ENCODE data around the gene RIMS4.

RIMS4 gene

DNA sequence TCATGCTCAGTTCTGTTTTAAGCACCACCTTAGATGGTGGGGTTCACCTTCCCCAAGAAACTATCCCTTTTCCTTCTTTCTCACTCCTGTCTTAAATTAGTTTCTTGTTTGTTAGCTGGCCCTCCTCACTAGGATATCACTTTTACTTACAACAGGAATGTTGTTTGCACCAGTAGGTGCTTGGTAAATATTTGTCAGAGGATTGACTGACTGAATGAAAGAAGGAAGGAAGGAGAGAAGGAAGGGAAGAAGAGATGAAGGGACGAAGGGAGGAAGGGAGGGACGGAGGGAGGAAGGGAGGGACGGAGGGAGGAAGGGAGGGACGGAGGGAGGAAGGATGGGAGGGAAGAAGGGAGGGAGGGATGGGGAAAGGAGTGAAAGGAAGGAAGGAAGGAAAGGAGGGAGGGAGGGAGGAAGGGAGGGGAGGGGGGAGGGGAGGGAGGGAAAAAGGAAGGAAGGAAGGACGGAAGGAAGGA, 65.2 kb downstream of the RIMS4 start:
- DNase-seq, result no peak
- no peak overlapping the region for H3K4ac ChIP-seq (ENCODE audit: low read depth, low read length)
- no peak overlapping the region for H3K18ac ChIP-seq (ENCODE audit: low read length)
- H3K23ac ChIP-seq (ENCODE audit: low read length), result no peak overlapping the region
- no peak overlapping the region for H2AFZ ChIP-seq (ENCODE audit: insufficient read depth, low read length, poor library complexity)
- no peaks in the 10 kb centered on the region for H3K9me3 ChIP-seq (ENCODE audit: insufficient read depth, low read depth, low read length)
- H2BK12ac ChIP-seq (ENCODE audit: low read length), result no peak overlapping the region
- no peak overlapping the region for H4K8ac ChIP-seq (ENCODE audit: low read depth, low read length)
- no peaks in the 10 kb centered on the region for H3K79me1 ChIP-seq (ENCODE audit: low read length)
- WGBS (ENCODE audit: extremely low coverage, insufficient coverage, insufficient read length), result 94% methylated on average over 3 of the region's 5 CpGs
- peaks cover 22% of the 10 kb centered on the region for H3K27me3 ChIP-seq (ENCODE audit: insufficient read depth, low read length)
- H2BK120ac ChIP-seq (ENCODE audit: insufficient read depth, low read length, poor library complexity), result no peak overlapping the region
- H2AK5ac ChIP-seq (ENCODE audit: low read length), result no peak overlapping the region
- peaks cover 2 to 3% of the 10 kb centered on the region in 2 experiments for H3K4me1 ChIP-seq (ENCODE audit: control insufficient read depth in 1 of 2, insufficient read depth in 2 of 2, low read length in 2 of 2)
- H3K27ac ChIP-seq (ENCODE audit: low read depth, low read length), result no peak overlapping the region
- H3K36me3 ChIP-seq (ENCODE audit: control insufficient read depth in 1 of 2, insufficient read depth in 2 of 2, low read length in 2 of 2), result no peaks in the 10 kb centered on the region
- H3K14ac ChIP-seq (ENCODE audit: low read length), result no peak overlapping the region
- H3K9ac ChIP-seq (ENCODE audit: low read length), result no peak overlapping the region
- no peaks in the 10 kb centered on the region for H3K79me2 ChIP-seq (ENCODE audit: control insufficient read depth, insufficient read depth, low read length, poor library complexity)
- H4K91ac ChIP-seq (ENCODE audit: low read depth, low read length), result no peak overlapping the region
- no peak overlapping the region for H2BK5ac ChIP-seq (ENCODE audit: low read depth, low read length, poor library complexity)
- H3K4me2 ChIP-seq (ENCODE audit: low read length), result peak overlapping the region; percentile 69
- H3K4me3 ChIP-seq (ENCODE audit: low read depth, low read length), result no peak overlapping the region
- no peak overlapping the region for H4K12ac ChIP-seq (ENCODE audit: low read depth, low read length)

DNA sequence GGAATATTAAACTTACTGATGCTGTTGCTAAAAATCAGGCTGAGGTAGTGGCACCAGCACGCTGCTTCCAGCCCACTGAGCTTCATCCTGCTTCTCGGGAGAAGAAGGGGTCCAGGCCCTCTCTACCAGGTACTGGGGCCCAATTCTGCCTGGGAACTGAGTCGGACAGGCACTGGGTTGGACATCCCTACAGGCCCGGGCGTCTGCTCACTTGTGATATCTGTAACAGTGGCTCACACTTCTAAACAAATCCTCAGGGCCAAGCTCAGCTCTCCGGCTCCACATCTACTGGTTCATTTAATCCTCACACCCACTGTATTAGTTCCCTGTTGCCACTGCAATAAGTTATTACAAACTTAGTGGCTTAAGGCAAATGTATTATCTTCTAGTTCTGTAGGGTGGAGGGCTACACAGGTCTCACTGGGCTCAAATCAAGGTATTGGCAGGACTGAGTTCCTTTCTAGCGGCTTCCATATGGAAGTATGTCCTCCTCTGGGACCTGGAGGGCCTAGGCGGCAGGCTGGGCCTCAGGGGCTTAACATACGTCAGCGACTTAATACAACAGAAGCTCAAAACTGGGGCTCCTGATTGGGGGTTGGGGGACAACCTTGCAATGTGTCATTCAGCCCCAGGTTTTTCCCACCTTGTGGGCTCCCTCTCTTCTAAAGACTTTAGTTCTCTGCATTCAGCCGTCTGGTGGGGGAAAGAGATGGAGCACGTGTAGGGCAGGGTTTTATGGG, 66.3 kb downstream of the RIMS4 start:
- no peak overlapping the region for H4K12ac ChIP-seq (ENCODE audit: low read depth, low read length)
- no peak for DNase-seq
- no peak overlapping the region for H3K14ac ChIP-seq (ENCODE audit: low read length)
- no peak overlapping the region for H3K23ac ChIP-seq (ENCODE audit: low read length)
- H4K8ac ChIP-seq (ENCODE audit: low read depth, low read length), result no peak overlapping the region
- peaks cover 22% of the 10 kb centered on the region for H3K27me3 ChIP-seq (ENCODE audit: insufficient read depth, low read length)
- no peak overlapping the region for H3K18ac ChIP-seq (ENCODE audit: low read length)
- H4K91ac ChIP-seq (ENCODE audit: low read depth, low read length), result no peak overlapping the region
- no peak overlapping the region for H2AK5ac ChIP-seq (ENCODE audit: low read length)
- H2BK5ac ChIP-seq (ENCODE audit: low read depth, low read length, poor library complexity), result no peak overlapping the region
- H3K27ac ChIP-seq (ENCODE audit: low read depth, low read length), result no peak overlapping the region
- no peaks in the 10 kb centered on the region for H3K9me3 ChIP-seq (ENCODE audit: insufficient read depth, low read depth, low read length)
- no peak overlapping the region for H2BK12ac ChIP-seq (ENCODE audit: low read length)
- H3K79me1 ChIP-seq (ENCODE audit: low read length), result no peaks in the 10 kb centered on the region
- no peak overlapping the region for H3K4me3 ChIP-seq (ENCODE audit: low read depth, low read length)
- H3K36me3 ChIP-seq (ENCODE audit: control insufficient read depth in 1 of 2, insufficient read depth in 2 of 2, low read length in 2 of 2), result no peaks in the 10 kb centered on the region
- H2BK120ac ChIP-seq (ENCODE audit: insufficient read depth, low read length, poor library complexity), result no peak overlapping the region
- no peaks in the 10 kb centered on the region for H3K79me2 ChIP-seq (ENCODE audit: control insufficient read depth, insufficient read depth, low read length, poor library complexity)
- H3K4ac ChIP-seq (ENCODE audit: low read depth, low read length), result no peak overlapping the region
- no CpG with 5 or more reads among the region's 12 CpGs for WGBS (ENCODE audit: extremely low coverage, insufficient coverage, insufficient read length)
- H3K4me2 ChIP-seq (ENCODE audit: low read length), result peak overlapping the region; percentile 14
- no peak overlapping the region for H3K9ac ChIP-seq (ENCODE audit: low read length)
- H2AFZ ChIP-seq (ENCODE audit: insufficient read depth, low read length, poor library complexity), result no peak overlapping the region
- H3K4me1 ChIP-seq (ENCODE audit: control insufficient read depth in 1 of 2, insufficient read depth in 2 of 2, low read length in 2 of 2), result peaks cover 2 to 3% of the 10 kb centered on the region in 2 experiments

DNA sequence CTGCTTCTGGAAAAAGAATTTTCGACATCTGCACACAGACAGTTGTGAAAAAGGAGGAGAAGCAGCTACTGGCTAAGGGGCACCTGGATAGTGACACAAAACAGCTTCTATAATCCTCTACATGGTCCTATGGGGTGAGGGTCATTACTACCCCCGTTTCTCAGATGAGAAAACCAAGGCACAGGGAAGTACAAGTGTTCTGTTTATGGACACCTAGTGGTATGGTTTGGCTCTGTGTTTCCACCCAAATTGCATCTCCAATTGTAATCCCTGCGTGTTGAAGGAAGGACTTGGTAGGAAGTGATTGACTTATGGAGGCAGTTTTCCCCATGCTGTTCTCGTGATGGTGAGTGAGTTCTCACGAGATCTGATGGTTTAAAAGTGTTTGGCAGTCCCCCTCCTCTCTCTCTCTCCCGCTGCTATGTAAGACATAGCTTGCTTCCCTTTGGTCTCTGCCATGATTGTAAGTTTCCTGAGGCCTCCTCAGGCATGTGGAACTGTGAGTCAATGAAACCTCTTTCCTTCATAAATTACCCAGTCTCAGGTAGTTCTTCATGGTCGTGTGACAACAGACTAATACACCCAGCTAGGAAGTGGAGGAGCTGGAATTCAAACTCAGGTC, 67.2 kb downstream of the RIMS4 start:
- H3K79me2 ChIP-seq (ENCODE audit: control insufficient read depth, insufficient read depth, low read length, poor library complexity), result no peaks in the 10 kb centered on the region
- no peaks in the 10 kb centered on the region for H3K79me1 ChIP-seq (ENCODE audit: low read length)
- H2BK120ac ChIP-seq (ENCODE audit: insufficient read depth, low read length, poor library complexity), result no peak overlapping the region
- H2BK5ac ChIP-seq (ENCODE audit: low read depth, low read length, poor library complexity), result no peak overlapping the region
- no peak overlapping the region for H4K12ac ChIP-seq (ENCODE audit: low read depth, low read length)
- no peak overlapping the region for H3K27ac ChIP-seq (ENCODE audit: low read depth, low read length)
- DNase-seq, result no peak
- no peaks in the 10 kb centered on the region for H3K9me3 ChIP-seq (ENCODE audit: insufficient read depth, low read depth, low read length)
- peaks cover 2 to 3% of the 10 kb centered on the region in 2 experiments for H3K4me1 ChIP-seq (ENCODE audit: control insufficient read depth in 1 of 2, insufficient read depth in 2 of 2, low read length in 2 of 2)
- no CpG with 5 or more reads among the region's 7 CpGs for WGBS (ENCODE audit: extremely low coverage, insufficient coverage, insufficient read length)
- H2AFZ ChIP-seq (ENCODE audit: insufficient read depth, low read length, poor library complexity), result no peak overlapping the region
- peaks cover 22% of the 10 kb centered on the region for H3K27me3 ChIP-seq (ENCODE audit: insufficient read depth, low read length)
- H2AK5ac ChIP-seq (ENCODE audit: low read length), result no peak overlapping the region
- H3K4me3 ChIP-seq (ENCODE audit: low read depth, low read length), result no peak overlapping the region
- no peak overlapping the region for H3K4ac ChIP-seq (ENCODE audit: low read depth, low read length)
- H3K4me2 ChIP-seq (ENCODE audit: low read length), result no peak overlapping the region
- no peak overlapping the region for H4K91ac ChIP-seq (ENCODE audit: low read depth, low read length)
- H4K8ac ChIP-seq (ENCODE audit: low read depth, low read length), result no peak overlapping the region
- no peak overlapping the region for H3K9ac ChIP-seq (ENCODE audit: low read length)
- H3K36me3 ChIP-seq (ENCODE audit: control insufficient read depth in 1 of 2, insufficient read depth in 2 of 2, low read length in 2 of 2), result no peaks in the 10 kb centered on the region
- H2BK12ac ChIP-seq (ENCODE audit: low read length), result no peak overlapping the region
- H3K14ac ChIP-seq (ENCODE audit: low read length), result no peak overlapping the region
- H3K18ac ChIP-seq (ENCODE audit: low read length), result no peak overlapping the region
- H3K23ac ChIP-seq (ENCODE audit: low read length), result no peak overlapping the region

- H3K23ac ChIP-seq (ENCODE audit: low read length), result no peak overlapping the region
- H3K18ac ChIP-seq (ENCODE audit: low read length), result no peak overlapping the region
- no peak for DNase-seq
- H3K79me2 ChIP-seq (ENCODE audit: control insufficient read depth, insufficient read depth, low read length, poor library complexity), result no peaks in the 10 kb centered on the region
- WGBS (ENCODE audit: extremely low coverage, insufficient coverage, insufficient read length), result no CpG with 5 or more reads among the region's 14 CpGs
- H3K9me3 ChIP-seq (ENCODE audit: insufficient read depth, low read depth, low read length), result peaks cover 3% of the 10 kb centered on the region
- no peak overlapping the region for H2BK5ac ChIP-seq (ENCODE audit: low read depth, low read length, poor library complexity)
- H2BK12ac ChIP-seq (ENCODE audit: low read length), result no peak overlapping the region
- no peak overlapping the region for H2AFZ ChIP-seq (ENCODE audit: insufficient read depth, low read length, poor library complexity)
- no peaks in the 10 kb centered on the region for H3K36me3 ChIP-seq (ENCODE audit: control insufficient read depth in 1 of 2, insufficient read depth in 2 of 2, low read length in 2 of 2)
- H4K91ac ChIP-seq (ENCODE audit: low read depth, low read length), result no peak overlapping the region
- no peak overlapping the region for H4K12ac ChIP-seq (ENCODE audit: low read depth, low read length)
- H3K27me3 ChIP-seq (ENCODE audit: insufficient read depth, low read length), result peaks cover 22% of the 10 kb centered on the region
- no peak overlapping the region for H3K4me2 ChIP-seq (ENCODE audit: low read length)
- H3K79me1 ChIP-seq (ENCODE audit: low read length), result no peaks in the 10 kb centered on the region
- peaks cover 2 to 3% of the 10 kb centered on the region in 2 experiments for H3K4me1 ChIP-seq (ENCODE audit: control insufficient read depth in 1 of 2, insufficient read depth in 2 of 2, low read length in 2 of 2)
- no peak overlapping the region for H3K14ac ChIP-seq (ENCODE audit: low read length)
- H4K8ac ChIP-seq (ENCODE audit: low read depth, low read length), result no peak overlapping the region
- H2BK120ac ChIP-seq (ENCODE audit: insufficient read depth, low read length, poor library complexity), result no peak overlapping the region
- no peak overlapping the region for H2AK5ac ChIP-seq (ENCODE audit: low read length)
- no peak overlapping the region for H3K9ac ChIP-seq (ENCODE audit: low read length)
- H3K4ac ChIP-seq (ENCODE audit: low read depth, low read length), result no peak overlapping the region
- no peak overlapping the region for H3K4me3 ChIP-seq (ENCODE audit: low read depth, low read length)
- no peak overlapping the region for H3K27ac ChIP-seq (ENCODE audit: low read depth, low read length)
Observed at GRCh38 chr20:44742304-44743079, 67.9 kb downstream of the RIMS4 start.

All from trophoblast cell (in vitro differentiated cells and primary cell).